NCI-H345 (cell line): ENCODE measurements around the gene EIF5.
"Not testable (repeated sequence)": the region's sequence is repeated elsewhere in the genome, so short reads cannot be mapped to it uniquely, and the experiment has no call there.

Source experiments
- DNase-seq: peaks from one replicate; lab custom pipeline; 2025; lab: John Stamatoyannopoulos, UW

The EIF5 gene

GRCh38 chr14:103336191-103336590 lies 2.2 kb downstream of the EIF5 start:
- DNase-seq: no peak

GRCh38 chr14:103337794-103338193 lies 3.8 kb downstream of the EIF5 start:
- no peak for DNase-seq

- DNase-seq: no peak
These were observed 5.5 kb downstream of the EIF5 start for GRCh38 chr14:103339561-103339960.

GRCh38 chr14:103340480-103341212 lies 6.6 kb downstream of the EIF5 start:
- no peak for DNase-seq

- no peak for DNase-seq
These were observed 7.5 kb downstream of the EIF5 start for GRCh38 chr14:103341250-103342129.

- no peak for DNase-seq
These were observed 9.3 kb downstream of the EIF5 start for GRCh38 chr14:103343164-103343879.

- no peak for DNase-seq
These were observed 10.1 kb downstream of the EIF5 start for GRCh38 chr14:103343905-103344797.

- DNase-seq: no peak
These were observed 12.2 kb downstream of the EIF5 start for GRCh38 chr14:103346286-103346685.

GRCh38 chr14:103347091-103347815 lies 13.2 kb downstream of the EIF5 start:
- no peak for DNase-seq

- no peak for DNase-seq
These were observed 14.1 kb downstream of the EIF5 start for GRCh38 chr14:103348154-103348553.

- no peak for DNase-seq
These were observed 15.9 kb downstream of the EIF5 start for GRCh38 chr14:103349982-103350381.

- DNase-seq: no peak
These were observed 19.3 kb downstream of the EIF5 start for GRCh38 chr14:103353362-103353761.

GRCh38 chr14:103354141-103354540 lies 20.1 kb downstream of the EIF5 start:
- DNase-seq: no peak

- DNase-seq: no peak
These were observed 22.1 kb downstream of the EIF5 start for GRCh38 chr14:103356024-103356682.

GRCh38 chr14:103357552-103357951 lies 23.5 kb downstream of the EIF5 start:
- not testable (repeated sequence) for DNase-seq

- DNase-seq: no peak
These were observed 26.5 kb downstream of the EIF5 start for GRCh38 chr14:103360548-103360947.

- DNase-seq: no peak
These were observed 27.8 kb downstream of the EIF5 start for GRCh38 chr14:103361867-103362266.

GRCh38 chr14:103362780-103363179 lies 28.7 kb downstream of the EIF5 start:
- DNase-seq: no peak

- no peak for DNase-seq
These were observed 32.7 kb downstream of the EIF5 start for GRCh38 chr14:103366741-103367140.

GRCh38 chr14:103367995-103368394 lies 34.0 kb downstream of the EIF5 start:
- no peak for DNase-seq
